Peyer's patch (tissue), 4 donors: ENCODE data around the gene GREB1L. TPM values are rescaled to one million over a fixed set of nuclear protein-coding genes. Genes with fewer than 3 reads are reported as not detected.

ENCODE experiments used
- DNase-seq, 3 donors: peaks; one replicate each; pipeline ENCODE4 v3.0.0-alpha.2; 2017 to 2019
- H3K27ac ChIP-seq, 4 donors: fragments of 200-600 bp; sonication (generic); one replicate each; pipeline ENCODE4 v1.5.1; 2016 to 2019
- H3K27me3 ChIP-seq, 2 donors: fragments of 200-600 bp; sonication (generic); one replicate each; pipeline ENCODE4 v1.5.1; 2019
- H3K36me3 ChIP-seq, 3 donors: fragments of 200-600 bp; sonication (generic); one replicate each; pipeline ENCODE4 v1.5.1; 2016 to 2019
- H3K4me1 ChIP-seq, 4 donors: fragments of 200-600 bp; sonication (generic); one replicate each; pipeline ENCODE4 v1.5.1; 2016 to 2019
- H3K4me3 ChIP-seq, 4 donors: fragments of 200-600 bp; sonication (generic); 1 replicate in 3 of 4; 2 replicates in 1 of 4; pipeline ENCODE4 v1.5.1; 2016 to 2019; ENCODE audit warnings: mild to moderate bottlenecking in 1 of 4
- H3K9me3 ChIP-seq, 4 donors: fragments of 200-600 bp; sonication (generic); one replicate each; pipeline ENCODE4 v1.5.1; 2016 to 2019; ENCODE audit warnings: mild to moderate bottlenecking in 1 of 4
- CTCF ChIP-seq, 6 experiments: fragments of 450-650 bp in 4 of 6; fragments of 200-600 bp in 2 of 6; sonication (generic) in 1 of 6; IDR thresholded peaks; one replicate each; pipeline ENCODE4 v1.5.1; 2017 to 2019; ENCODE audit warnings: antibody characterized with exemption in 6 of 6, mild to moderate bottlenecking in 3 of 6, moderate library complexity in 1 of 6
- POLR2A ChIP-seq, 2 donors: fragments of 450-650 bp; IDR thresholded peaks; one replicate each; pipeline ENCODE4 v1.5.1; 2017; ENCODE audit warnings: antibody characterized with exemption in 2 of 2, mild to moderate bottlenecking in 2 of 2, moderate library complexity in 2 of 2
- total RNA-seq, 4 donors: library from RNA; depleted of rRNA; stranded (reverse); fragments of >200 nt; gene quantifications; one replicate each; pipeline ENCODE4 v1.1.0, GENCODE V29; 2016

GREB1L gene
- total RNA-seq, 4 donors from 2014 or later: 0.53 to 3.3 (median 2.8) TPM

- no peaks in the 10 kb centered on the region for H3K4me1 ChIP-seq
- H3K4me3 ChIP-seq: no peak overlapping the region
- H3K27ac ChIP-seq: no peak overlapping the region
- no peaks in the 10 kb centered on the region for H3K27me3 ChIP-seq
- H3K9me3 ChIP-seq: no peaks in the 10 kb centered on the region
- no peak for TF ChIP-seq POLR2A (IDR thresholded peaks at IDR 0.05)
- DNase-seq: no peak
- no peaks in the 10 kb centered on the region for H3K36me3 ChIP-seq
Measured at GRCh38 chr18:21298351-21298750, 56.3 kb downstream of the GREB1L start.

- no peak for TF ChIP-seq CTCF (IDR thresholded peaks at IDR 0.05)
- no peak for TF ChIP-seq POLR2A (IDR thresholded peaks at IDR 0.05)
- Histone ChIP-seq H3K27ac (no peak overlapping the region), H3K36me3 (no peaks in the 10 kb centered on the region), H3K27me3 (no peaks in the 10 kb centered on the region), H3K9me3 (no peaks in the 10 kb centered on the region), H3K4me1 (no peaks in the 10 kb centered on the region), H3K4me3 (no peak overlapping the region)
- DNase-seq: no peak
Measured at GRCh38 chr18:21300035-21300907, 58.2 kb downstream of the GREB1L start.

GRCh38 chr18:21300908-21301200 is 58.8 kb downstream of the GREB1L start:
- no peaks in the 10 kb centered on the region for H3K4me1 ChIP-seq
- no peak overlapping the region for H3K4me3 ChIP-seq
- no peaks in the 10 kb centered on the region for H3K36me3 ChIP-seq
- no peak overlapping the region for H3K27ac ChIP-seq
- no peaks in the 10 kb centered on the region for H3K27me3 ChIP-seq
- DNase-seq: no peak
- no peak for TF ChIP-seq POLR2A (IDR thresholded peaks at IDR 0.05)
- no peaks in the 10 kb centered on the region for H3K9me3 ChIP-seq

GRCh38 chr18:21303445-21303844 is 61.4 kb downstream of the GREB1L start:
- no peak for DNase-seq
- Histone ChIP-seq H3K27me3 (no peaks in the 10 kb centered on the region), H3K4me3 (no peak overlapping the region), H3K36me3 (no peaks in the 10 kb centered on the region), H3K9me3 (no peaks in the 10 kb centered on the region), H3K27ac (no peak overlapping the region), H3K4me1 (no peaks in the 10 kb centered on the region)
- no peak for TF ChIP-seq POLR2A (IDR thresholded peaks at IDR 0.05)
- TF ChIP-seq CTCF (IDR thresholded peaks at IDR 0.05): no peak

- H3K4me3 ChIP-seq: no peak overlapping the region
- TF ChIP-seq CTCF (IDR thresholded peaks at IDR 0.05) (no peak), POLR2A (IDR thresholded peaks at IDR 0.05) (no peak)
- H3K4me1 ChIP-seq: no peaks in the 10 kb centered on the region
- H3K36me3 ChIP-seq: no peaks in the 10 kb centered on the region
- no peak for DNase-seq
- H3K27me3 ChIP-seq: no peaks in the 10 kb centered on the region
- no peaks in the 10 kb centered on the region for H3K9me3 ChIP-seq
- no peak overlapping the region for H3K27ac ChIP-seq
Measured at GRCh38 chr18:21303895-21304294, 61.9 kb downstream of the GREB1L start.

GRCh38 chr18:21305621-21306020 is 63.6 kb downstream of the GREB1L start:
- Histone ChIP-seq H3K4me1 (no peaks in the 10 kb centered on the region), H3K36me3 (no peaks in the 10 kb centered on the region), H3K9me3 (no peaks in the 10 kb centered on the region), H3K4me3 (no peak overlapping the region), H3K27ac (no peak overlapping the region), H3K27me3 (no peaks in the 10 kb centered on the region)
- TF ChIP-seq POLR2A (IDR thresholded peaks at IDR 0.05) (no peak), CTCF (IDR thresholded peaks at IDR 0.05) (no peak)
- DNase-seq: no peak

- no peak for TF ChIP-seq CTCF (IDR thresholded peaks at IDR 0.05)
- TF ChIP-seq POLR2A (IDR thresholded peaks at IDR 0.05): no peak
- no peaks in the 10 kb centered on the region for H3K36me3 ChIP-seq
- no peak for DNase-seq
Measured at GRCh38 chr18:21306368-21306767, 64.3 kb downstream of the GREB1L start.

More at GRCh38 chr18:21306368-21306767, 64.3 kb downstream of the GREB1L start:
- Histone ChIP-seq H3K9me3 (no peaks in the 10 kb centered on the region), H3K27ac (no peak overlapping the region), H3K27me3 (no peaks in the 10 kb centered on the region), H3K4me1 (no peaks in the 10 kb centered on the region), H3K4me3 (no peak overlapping the region)
